NB4 (cell line): ENCODE results near the gene STK32C.

Source experiments
- DNase-seq: peaks from one replicate; pipeline ENCODE4 v3.0.0; 2010; ENCODE audit warnings: low read depth
- H3K4me3 ChIP-seq: one replicate; pipeline ENCODE4 v1.5.1; 2011; ENCODE audit warnings: mild to moderate bottlenecking, low read depth, low read length, moderate library complexity
- CTCF ChIP-seq: IDR thresholded peaks from one replicate; pipeline ENCODE4 v1.5.1; 2012; ENCODE audit warnings: low read depth, low read length
- MAX ChIP-seq: IDR thresholded peaks from 2 replicates; pipeline ENCODE4 v1.6.1; 2011; ENCODE audit warnings: low read depth, low read length
- MYC ChIP-seq: IDR thresholded peaks from 2 replicates; pipeline ENCODE4 v1.6.1; 2011; ENCODE audit warnings: low read depth, low read length
- POLR2A ChIP-seq: IDR thresholded peaks from 2 replicates; pipeline ENCODE4 v1.6.1; 2011; ENCODE audit warnings: mild to moderate bottlenecking; ENCODE audit not compliant: insufficient read length; ENCODE audit errors: extremely low read depth

STK32C gene

GRCh38 chr10:132232981-132233380 is 74.8 kb downstream of the STK32C start:
- H3K4me3 ChIP-seq: no peak overlapping the region
- no peak for DNase-seq
- TF ChIP-seq MYC (no peak), MAX (no peak)

GRCh38 chr10:132232023-132232951 is 75.5 kb downstream of the STK32C start:
- H3K4me3 ChIP-seq: no peak overlapping the region
- peak; percentile 91 for DNase-seq
- TF ChIP-seq MAX: peak; percentile 59
- TF ChIP-seq CTCF: peak; percentile 22
- no peak for TF ChIP-seq POLR2A
- no peak; the same call in none of the 2 replicates for TF ChIP-seq MYC

- TF ChIP-seq MYC (no peak), POLR2A (no peak), CTCF (no peak), MAX (no peak)
- H3K4me3 ChIP-seq: no peak overlapping the region
- no peak for DNase-seq
These were observed 76.1 kb downstream of the STK32C start for GRCh38 chr10:132231656-132232022.

- no peak overlapping the region for H3K4me3 ChIP-seq
- TF ChIP-seq CTCF (no peak), MAX (no peak), MYC (no peak), POLR2A (no peak)
- no peak for DNase-seq
These were observed 77.1 kb downstream of the STK32C start for GRCh38 chr10:132230557-132231210.

GRCh38 chr10:132229834-132230556 is 77.8 kb downstream of the STK32C start:
- TF ChIP-seq MYC (no peak), POLR2A (no peak), MAX (no peak), CTCF (no peak)
- DNase-seq: no peak
- no peak overlapping the region for H3K4me3 ChIP-seq

- no peak overlapping the region for H3K4me3 ChIP-seq
- TF ChIP-seq MYC: no peak
- no peak for TF ChIP-seq POLR2A
- TF ChIP-seq CTCF: no peak
- TF ChIP-seq MAX: no peak
- no peak for DNase-seq
These were observed 78.7 kb downstream of the STK32C start for GRCh38 chr10:132229096-132229495.
